HCT116 (cell line): Measurements from ENCODE around the gene USH1C.

Experiments
- EZH2 ChIP-seq: fragments of 200-600 bp; sonication (generic); IDR thresholded peaks from 2 replicates; pipeline ENCODE4 v1.6.1; 2017; ENCODE audit warnings: antibody characterized with exemption, mixed run types
- EZH2phosphoT487 ChIP-seq: fragments of 200-600 bp; IDR thresholded peaks from 2 replicates; pipeline ENCODE4 v1.6.1; 2018; ENCODE audit warnings: antibody characterized with exemption, borderline replicate concordance
- POLR2A ChIP-seq: IDR thresholded peaks from 2 replicates; pipeline ENCODE4 v1.7.0; 2011; ENCODE audit warnings: borderline replicate concordance; ENCODE audit not compliant: insufficient read depth, insufficient read length; ENCODE audit errors: extremely low read depth
- POLR2AphosphoS5 ChIP-seq: IDR thresholded peaks from 2 replicates; pipeline ENCODE4 v1.6.1; 2011; ENCODE audit warnings: mild to moderate bottlenecking, low read depth, low read length, moderate library complexity
- RAD21 ChIP-seq: IDR thresholded peaks from 2 replicates; pipeline ENCODE4 v1.6.1; 2012; ENCODE audit warnings: low read depth, mild to moderate bottlenecking
- YY1 ChIP-seq: IDR thresholded peaks from 2 replicates; pipeline ENCODE4 v1.6.1; 2011; ENCODE audit warnings: low read length, low read depth, moderate library complexity, mild to moderate bottlenecking; ENCODE audit not compliant: insufficient replicate concordance; ENCODE audit errors: extremely low read depth
- TF ChIP-seq, protein P1 (sequence below), 3 experiments: fragments of 200-600 bp in 1 of 3; sonication (generic) in 1 of 3; IDR thresholded peaks in 2 of 3; conservative IDR thresholded peaks in 1 of 3; 2 replicates each; pipeline ENCODE4 v1.5.1; 2012 to 2017; ENCODE audit warnings: low read depth in 2 of 3, low read length in 2 of 3, antibody characterized with exemption in 1 of 3, borderline replicate concordance in 1 of 3, control low read depth in 1 of 3, mild to moderate bottlenecking in 1 of 3, mixed read lengths in 1 of 3, mixed run types in 1 of 3, moderate library complexity in 1 of 3; ENCODE audit not compliant: insufficient read depth in 1 of 3
- TF ChIP-seq, protein P2 (sequence below): IDR thresholded peaks from 2 replicates; pipeline ENCODE4 v1.6.1; 2012
- TF ChIP-seq, protein P3 (sequence below): IDR thresholded peaks from 2 replicates; pipeline ENCODE4 v1.6.1; 2012; ENCODE audit warnings: low read depth

DNA sequence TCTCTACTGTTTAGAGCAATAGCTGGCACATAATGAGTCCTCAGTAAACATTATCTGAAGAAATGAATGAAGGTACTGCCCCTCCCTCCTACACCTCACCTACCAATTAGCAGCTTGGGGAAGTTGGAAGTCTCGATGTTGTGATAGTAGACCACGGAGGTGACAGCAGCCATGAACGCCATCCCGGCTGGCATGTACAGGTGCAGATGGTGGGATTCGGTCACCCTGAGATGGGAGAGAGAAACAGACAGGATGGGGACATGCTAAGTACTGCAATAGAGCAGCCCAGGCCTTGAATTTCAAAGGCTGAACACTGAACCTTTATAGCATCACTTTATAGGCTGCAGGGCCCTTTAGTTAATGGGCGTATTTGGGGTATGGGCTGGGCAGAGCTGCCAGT, 74.2 kb downstream of the USH1C start:
- TF ChIP-seq, protein P1, sequence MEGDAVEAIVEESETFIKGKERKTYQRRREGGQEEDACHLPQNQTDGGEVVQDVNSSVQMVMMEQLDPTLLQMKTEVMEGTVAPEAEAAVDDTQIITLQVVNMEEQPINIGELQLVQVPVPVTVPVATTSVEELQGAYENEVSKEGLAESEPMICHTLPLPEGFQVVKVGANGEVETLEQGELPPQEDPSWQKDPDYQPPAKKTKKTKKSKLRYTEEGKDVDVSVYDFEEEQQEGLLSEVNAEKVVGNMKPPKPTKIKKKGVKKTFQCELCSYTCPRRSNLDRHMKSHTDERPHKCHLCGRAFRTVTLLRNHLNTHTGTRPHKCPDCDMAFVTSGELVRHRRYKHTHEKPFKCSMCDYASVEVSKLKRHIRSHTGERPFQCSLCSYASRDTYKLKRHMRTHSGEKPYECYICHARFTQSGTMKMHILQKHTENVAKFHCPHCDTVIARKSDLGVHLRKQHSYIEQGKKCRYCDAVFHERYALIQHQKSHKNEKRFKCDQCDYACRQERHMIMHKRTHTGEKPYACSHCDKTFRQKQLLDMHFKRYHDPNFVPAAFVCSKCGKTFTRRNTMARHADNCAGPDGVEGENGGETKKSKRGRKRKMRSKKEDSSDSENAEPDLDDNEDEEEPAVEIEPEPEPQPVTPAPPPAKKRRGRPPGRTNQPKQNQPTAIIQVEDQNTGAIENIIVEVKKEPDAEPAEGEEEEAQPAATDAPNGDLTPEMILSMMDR (IDR thresholded peaks at IDR 0.05 in 2 of 3, conservative IDR thresholded peaks at IDR 0.05 in 1 of 3; ENCODE audit: borderline replicate concordance in 1 of 3, insufficient read depth in 1 of 3, low read depth in 2 of 3, low read length in 2 of 3): no peak
- TF ChIP-seq YY1 (no peak), RAD21 (no peak), POLR2A (no peak), EZH2phosphoT487 (no peak), EZH2 (no peak), POLR2AphosphoS5 (no peak)
- TF ChIP-seq, protein P2, sequence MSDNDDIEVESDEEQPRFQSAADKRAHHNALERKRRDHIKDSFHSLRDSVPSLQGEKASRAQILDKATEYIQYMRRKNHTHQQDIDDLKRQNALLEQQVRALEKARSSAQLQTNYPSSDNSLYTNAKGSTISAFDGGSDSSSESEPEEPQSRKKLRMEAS: no peak
- TF ChIP-seq, protein P3, sequence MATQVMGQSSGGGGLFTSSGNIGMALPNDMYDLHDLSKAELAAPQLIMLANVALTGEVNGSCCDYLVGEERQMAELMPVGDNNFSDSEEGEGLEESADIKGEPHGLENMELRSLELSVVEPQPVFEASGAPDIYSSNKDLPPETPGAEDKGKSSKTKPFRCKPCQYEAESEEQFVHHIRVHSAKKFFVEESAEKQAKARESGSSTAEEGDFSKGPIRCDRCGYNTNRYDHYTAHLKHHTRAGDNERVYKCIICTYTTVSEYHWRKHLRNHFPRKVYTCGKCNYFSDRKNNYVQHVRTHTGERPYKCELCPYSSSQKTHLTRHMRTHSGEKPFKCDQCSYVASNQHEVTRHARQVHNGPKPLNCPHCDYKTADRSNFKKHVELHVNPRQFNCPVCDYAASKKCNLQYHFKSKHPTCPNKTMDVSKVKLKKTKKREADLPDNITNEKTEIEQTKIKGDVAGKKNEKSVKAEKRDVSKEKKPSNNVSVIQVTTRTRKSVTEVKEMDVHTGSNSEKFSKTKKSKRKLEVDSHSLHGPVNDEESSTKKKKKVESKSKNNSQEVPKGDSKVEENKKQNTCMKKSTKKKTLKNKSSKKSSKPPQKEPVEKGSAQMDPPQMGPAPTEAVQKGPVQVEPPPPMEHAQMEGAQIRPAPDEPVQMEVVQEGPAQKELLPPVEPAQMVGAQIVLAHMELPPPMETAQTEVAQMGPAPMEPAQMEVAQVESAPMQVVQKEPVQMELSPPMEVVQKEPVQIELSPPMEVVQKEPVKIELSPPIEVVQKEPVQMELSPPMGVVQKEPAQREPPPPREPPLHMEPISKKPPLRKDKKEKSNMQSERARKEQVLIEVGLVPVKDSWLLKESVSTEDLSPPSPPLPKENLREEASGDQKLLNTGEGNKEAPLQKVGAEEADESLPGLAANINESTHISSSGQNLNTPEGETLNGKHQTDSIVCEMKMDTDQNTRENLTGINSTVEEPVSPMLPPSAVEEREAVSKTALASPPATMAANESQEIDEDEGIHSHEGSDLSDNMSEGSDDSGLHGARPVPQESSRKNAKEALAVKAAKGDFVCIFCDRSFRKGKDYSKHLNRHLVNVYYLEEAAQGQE: no peak
